Measurements from ENCODE around the gene DDX1. TPM values are rescaled to one million over a fixed set of nuclear protein-coding genes. Genes with fewer than 3 reads are reported as not detected.

The DDX1 gene
- total RNA-seq, 1 donor from 2014 or later = 100 TPM

DNA sequence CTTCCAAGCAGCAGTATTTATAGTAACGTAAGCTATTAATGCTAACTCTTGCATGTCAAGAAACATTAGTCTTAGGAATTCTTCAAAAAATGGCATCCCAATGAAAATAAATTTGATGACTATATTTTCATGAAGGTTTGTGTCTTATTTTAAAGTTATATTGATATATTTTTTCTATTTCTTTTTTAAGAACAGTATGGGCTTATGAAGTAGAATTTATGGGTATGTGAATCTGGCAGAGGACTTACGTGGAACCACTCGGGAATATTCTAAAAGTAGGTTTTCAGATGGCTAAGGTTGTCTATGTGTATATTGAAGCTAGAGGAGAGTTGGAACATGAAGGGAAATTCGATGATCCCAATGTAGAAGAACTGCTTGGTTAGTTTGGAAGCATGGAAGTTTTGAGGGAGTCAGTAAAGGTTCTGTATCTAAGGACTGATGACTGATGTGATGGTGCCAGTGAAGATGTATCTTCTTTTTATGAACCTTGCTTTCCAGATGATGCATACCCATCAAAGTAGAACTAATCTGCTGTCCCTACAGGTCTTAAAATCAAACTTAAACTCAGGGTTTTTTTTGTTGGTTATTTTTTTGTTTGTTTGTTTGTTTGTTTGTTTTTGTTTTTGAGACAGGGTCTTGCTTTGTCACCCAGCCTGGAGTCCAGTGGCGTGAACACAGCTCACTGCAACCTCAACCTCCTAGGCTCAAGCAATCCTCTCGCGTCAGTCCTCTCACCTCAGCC is 39.5 kb downstream of the DDX1 start:
- peak overlapping the region; percentile 15 for H3K4me3 Mint-ChIP-seq (ENCODE audit: unreplicated experiment)
- DNase-seq (ENCODE audit: low spot score) = no peak
- peaks cover 30% of the 10 kb centered on the region for H3K36me3 Mint-ChIP-seq (ENCODE audit: low read depth, unreplicated experiment)
- H3K9me3 Mint-ChIP-seq (ENCODE audit: unreplicated experiment) = no peaks in the 10 kb centered on the region
- H3K27ac Mint-ChIP-seq (ENCODE audit: unreplicated experiment) = no peak overlapping the region
- no peaks in the 10 kb centered on the region for H3K27me3 Mint-ChIP-seq (ENCODE audit: unreplicated experiment)
- TF ChIP-seq, protein P1, sequence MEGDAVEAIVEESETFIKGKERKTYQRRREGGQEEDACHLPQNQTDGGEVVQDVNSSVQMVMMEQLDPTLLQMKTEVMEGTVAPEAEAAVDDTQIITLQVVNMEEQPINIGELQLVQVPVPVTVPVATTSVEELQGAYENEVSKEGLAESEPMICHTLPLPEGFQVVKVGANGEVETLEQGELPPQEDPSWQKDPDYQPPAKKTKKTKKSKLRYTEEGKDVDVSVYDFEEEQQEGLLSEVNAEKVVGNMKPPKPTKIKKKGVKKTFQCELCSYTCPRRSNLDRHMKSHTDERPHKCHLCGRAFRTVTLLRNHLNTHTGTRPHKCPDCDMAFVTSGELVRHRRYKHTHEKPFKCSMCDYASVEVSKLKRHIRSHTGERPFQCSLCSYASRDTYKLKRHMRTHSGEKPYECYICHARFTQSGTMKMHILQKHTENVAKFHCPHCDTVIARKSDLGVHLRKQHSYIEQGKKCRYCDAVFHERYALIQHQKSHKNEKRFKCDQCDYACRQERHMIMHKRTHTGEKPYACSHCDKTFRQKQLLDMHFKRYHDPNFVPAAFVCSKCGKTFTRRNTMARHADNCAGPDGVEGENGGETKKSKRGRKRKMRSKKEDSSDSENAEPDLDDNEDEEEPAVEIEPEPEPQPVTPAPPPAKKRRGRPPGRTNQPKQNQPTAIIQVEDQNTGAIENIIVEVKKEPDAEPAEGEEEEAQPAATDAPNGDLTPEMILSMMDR (IDR thresholded peaks at IDR 0.05; ENCODE audit: unreplicated experiment) = no peak
- peaks cover 10% of the 10 kb centered on the region for H3K4me1 Mint-ChIP-seq (ENCODE audit: unreplicated experiment)

DNA sequence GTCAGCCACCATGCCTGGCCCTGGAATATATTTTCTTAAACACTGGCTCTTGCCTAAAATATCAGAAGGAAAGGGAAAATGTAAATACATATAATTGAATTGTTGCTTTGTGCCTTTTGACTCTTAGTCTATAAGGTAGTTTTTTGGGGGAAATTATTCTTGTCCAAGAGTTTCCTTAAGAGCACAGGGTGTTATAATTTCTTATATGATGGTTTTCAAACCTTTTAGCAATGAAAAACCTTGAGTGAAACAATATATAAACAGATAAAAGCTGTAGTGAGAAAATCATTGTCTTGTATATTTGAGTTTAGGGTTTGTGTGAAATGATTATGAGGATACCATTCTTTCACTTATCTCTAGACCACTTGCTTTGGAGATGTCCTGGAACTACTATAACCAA is 40.2 kb downstream of the DDX1 start:
- no peaks in the 10 kb centered on the region for H3K9me3 Mint-ChIP-seq (ENCODE audit: unreplicated experiment)

DNA sequence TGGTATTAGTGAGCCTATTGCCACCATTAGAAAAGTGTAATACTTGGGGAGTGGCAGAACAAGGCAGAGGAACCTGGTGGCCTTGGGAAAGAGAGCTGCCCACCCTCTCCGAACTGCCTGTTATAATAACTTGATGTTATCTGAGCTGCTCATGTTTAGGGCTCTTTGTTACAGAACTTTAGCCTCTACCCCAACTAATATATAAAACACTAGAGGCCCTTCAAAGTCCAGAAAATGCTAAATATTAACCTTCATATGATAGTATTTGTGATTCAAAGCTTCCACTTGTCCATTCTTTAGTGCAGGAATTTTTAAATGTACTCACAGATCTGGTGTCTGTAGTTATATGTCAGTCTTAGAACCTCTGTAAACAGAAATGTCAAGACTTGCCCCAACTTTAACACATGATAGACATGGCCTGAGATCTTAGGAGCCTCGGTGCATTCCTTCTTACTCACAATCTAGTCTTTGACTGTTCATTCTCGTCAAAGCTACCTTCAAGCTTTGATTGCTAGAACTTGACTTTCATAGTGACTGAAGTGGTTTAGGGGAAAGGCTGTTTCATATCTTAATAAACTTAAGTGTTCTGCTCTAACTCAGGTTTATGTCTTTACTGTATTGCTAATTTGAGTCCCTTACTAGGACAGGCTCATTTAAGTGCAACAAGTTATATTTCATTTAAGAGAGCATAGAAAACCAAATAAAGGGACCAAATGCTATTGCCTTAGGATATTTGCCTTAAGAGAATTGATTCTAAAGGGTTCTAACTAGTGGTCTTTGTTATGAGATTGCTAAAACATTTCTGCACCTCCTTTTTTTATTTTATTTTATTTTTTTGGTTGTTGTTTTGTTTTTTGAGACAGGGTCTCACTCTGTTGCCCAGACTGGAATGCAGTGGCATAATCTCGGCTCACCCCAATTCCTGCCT is 41.6 kb downstream of the DDX1 start:
- no peak for DNase-seq (ENCODE audit: low spot score)
- H3K9me3 Mint-ChIP-seq (ENCODE audit: unreplicated experiment) = no peaks in the 10 kb centered on the region
- H3K36me3 Mint-ChIP-seq (ENCODE audit: low read depth, unreplicated experiment) = peaks cover 23% of the 10 kb centered on the region
- H3K4me3 Mint-ChIP-seq (ENCODE audit: unreplicated experiment) = no peak overlapping the region
- no peaks in the 10 kb centered on the region for H3K27me3 Mint-ChIP-seq (ENCODE audit: unreplicated experiment)
- TF ChIP-seq, protein P1 (IDR thresholded peaks at IDR 0.05; ENCODE audit: unreplicated experiment) = no peak
- peaks cover 10% of the 10 kb centered on the region for H3K4me1 Mint-ChIP-seq (ENCODE audit: unreplicated experiment)
- no peak overlapping the region for H3K27ac Mint-ChIP-seq (ENCODE audit: unreplicated experiment)

More for the DNA sequence above, 40.2 kb downstream of the DDX1 start:
- Mint-ChIP-seq H3K27me3 (ENCODE audit: unreplicated experiment) (no peaks in the 10 kb centered on the region), H3K36me3 (ENCODE audit: low read depth, unreplicated experiment) (peaks cover 24% of the 10 kb centered on the region), H3K4me1 (ENCODE audit: unreplicated experiment) (peaks cover 10% of the 10 kb centered on the region), H3K27ac (ENCODE audit: unreplicated experiment) (no peak overlapping the region), H3K4me3 (ENCODE audit: unreplicated experiment) (no peak overlapping the region)
- TF ChIP-seq, protein P1 (IDR thresholded peaks at IDR 0.05; ENCODE audit: unreplicated experiment) = no peak
- no peak for DNase-seq (ENCODE audit: low spot score)

DNA sequence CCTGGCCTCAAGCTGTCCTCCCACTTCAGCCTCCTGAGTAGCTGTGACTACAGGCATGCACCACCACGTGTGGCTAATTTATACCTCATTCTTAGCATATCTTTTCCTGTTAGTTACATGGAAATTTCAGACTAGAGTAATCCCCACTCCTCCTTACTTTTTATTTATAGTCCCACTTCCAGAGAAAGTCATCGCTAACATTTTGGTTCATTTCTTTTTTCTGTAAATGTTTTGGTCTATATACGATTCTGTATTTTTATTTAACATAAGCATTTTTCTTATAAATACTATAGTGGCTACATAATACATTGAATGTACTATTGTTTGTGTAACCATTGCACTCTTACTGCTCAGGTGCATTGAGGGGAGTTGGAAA is 42.3 kb downstream of the DDX1 start:
- TF ChIP-seq, protein P1 (IDR thresholded peaks at IDR 0.05; ENCODE audit: unreplicated experiment) = no peak
- Mint-ChIP-seq H3K4me3 (ENCODE audit: unreplicated experiment) (no peak overlapping the region), H3K4me1 (ENCODE audit: unreplicated experiment) (peaks cover 10% of the 10 kb centered on the region), H3K27me3 (ENCODE audit: unreplicated experiment) (no peaks in the 10 kb centered on the region), H3K27ac (ENCODE audit: unreplicated experiment) (no peak overlapping the region), H3K36me3 (ENCODE audit: low read depth, unreplicated experiment) (peaks cover 23% of the 10 kb centered on the region), H3K9me3 (ENCODE audit: unreplicated experiment) (no peaks in the 10 kb centered on the region)
- DNase-seq (ENCODE audit: low spot score) = no peak
